ENCODE data around the gene MAP3K12. TPM values are rescaled to one million over a fixed set of nuclear protein-coding genes. Genes with fewer than 3 reads are reported as not detected.

The MAP3K12 gene
- total RNA-seq, 2 donors from 2014 or later: 3.2 to 3.8 TPM

GRCh38 chr12:53461059-53461458 is 38.2 kb downstream of the MAP3K12 start:
- intact Hi-C loops (cut with DNase I): no loop called here
- H3K4me3 ChIP-seq: no peak overlapping the region
- DNase-seq: no peak
- peaks cover 4% of the 10 kb centered on the region for H3K4me1 ChIP-seq
- no peaks in the 10 kb centered on the region for H3K9me3 ChIP-seq
- TF ChIP-seq CTCF (IDR thresholded peaks at IDR 0.05): no peak
- no peaks in the 10 kb centered on the region for H3K27me3 ChIP-seq
- H3K36me3 ChIP-seq: peaks cover 85% of the 10 kb centered on the region
- H3K27ac ChIP-seq: no peak overlapping the region
- H3K9ac ChIP-seq (ENCODE audit: low read depth in 2 of 2, low read length in 2 of 2): no peak overlapping the region

DNA sequence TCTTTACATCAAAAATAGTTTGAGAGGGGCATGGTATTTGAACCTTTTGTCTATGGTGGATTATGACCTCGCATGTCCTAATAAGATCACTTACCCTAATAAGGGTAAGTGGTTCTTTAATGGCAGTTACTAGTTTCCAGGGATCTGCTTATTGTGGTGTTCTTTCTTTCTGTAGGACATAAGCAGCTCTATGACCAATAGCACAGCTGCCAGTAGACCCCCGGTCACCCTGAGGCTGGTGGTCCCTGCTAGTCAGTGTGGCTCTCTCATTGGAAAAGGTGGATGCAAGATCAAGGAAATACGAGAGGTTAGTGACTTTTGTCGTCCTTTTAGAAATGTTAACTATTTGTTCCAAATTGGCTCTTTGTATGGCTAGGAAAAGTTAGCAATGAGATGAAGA is 40.2 kb downstream of the MAP3K12 start:
- Histone ChIP-seq H3K9ac (ENCODE audit: low read depth in 2 of 2, low read length in 2 of 2) (no peak overlapping the region), H3K27me3 (no peaks in the 10 kb centered on the region), H3K4me3 (no peak overlapping the region), H3K27ac (no peak overlapping the region), H3K36me3 (peaks cover 93% of the 10 kb centered on the region), H3K4me1 (peaks cover 4% of the 10 kb centered on the region), H3K9me3 (no peaks in the 10 kb centered on the region)
- intact Hi-C loops (cut with DNase I): loop anchor here (10.0 kb wide), 1 partner anchor 46 kb away; the partner anchor contains the start of genes NPFF and TARBP2
- no peak for DNase-seq
- no peak for TF ChIP-seq CTCF (IDR thresholded peaks at IDR 0.05)

- Histone ChIP-seq H3K27ac (no peak overlapping the region), H3K9me3 (no peaks in the 10 kb centered on the region), H3K9ac (ENCODE audit: low read depth in 2 of 2, low read length in 2 of 2) (no peak overlapping the region), H3K36me3 (peaks cover 73% of the 10 kb centered on the region), H3K27me3 (no peaks in the 10 kb centered on the region), H3K4me1 (no peaks in the 10 kb centered on the region), H3K4me3 (no peak overlapping the region)
- intact Hi-C loops (cut with DNase I): loop anchor here (10.0 kb wide), 1 partner anchor 48 kb away; the partner anchor contains the start of genes NPFF and TARBP2
- TF ChIP-seq CTCF (IDR thresholded peaks at IDR 0.05): no peak
- no peak for DNase-seq
Measured at GRCh38 chr12:53456654-53457366, 42.4 kb downstream of the MAP3K12 start.

DNA sequence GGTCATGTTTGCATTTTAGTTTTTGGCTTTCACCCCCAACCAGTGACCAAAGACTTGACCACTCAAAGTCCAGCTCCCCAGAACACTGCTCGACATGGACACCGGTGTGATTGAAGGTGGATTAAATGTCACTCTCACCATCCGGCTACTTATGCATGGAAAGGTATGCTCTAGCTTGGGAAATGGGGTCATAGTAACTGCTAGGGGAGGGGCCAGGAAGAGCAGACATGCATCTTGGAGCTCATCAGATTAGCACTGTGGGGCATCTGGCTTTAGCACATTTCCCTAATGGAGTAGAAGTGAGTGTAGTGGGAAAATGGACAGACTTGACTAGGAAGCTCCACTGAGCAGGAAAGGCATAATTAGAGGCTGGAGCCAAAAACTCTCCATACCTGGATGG is 44.6 kb downstream of the MAP3K12 start:
- intact Hi-C loops (cut with DNase I): loop anchor here (10.0 kb wide), 1 partner anchor 50 kb away; the partner anchor contains the start of genes NPFF and TARBP2
- no peaks in the 10 kb centered on the region for H3K9me3 ChIP-seq
- no peak overlapping the region for H3K27ac ChIP-seq
- H3K4me3 ChIP-seq: no peak overlapping the region
- H3K36me3 ChIP-seq: peaks cover 53% of the 10 kb centered on the region
- no peak for DNase-seq
- H3K9ac ChIP-seq (ENCODE audit: low read depth in 2 of 2, low read length in 2 of 2): no peak overlapping the region
- H3K27me3 ChIP-seq: no peaks in the 10 kb centered on the region
- no peak for TF ChIP-seq CTCF (IDR thresholded peaks at IDR 0.05)
- no peaks in the 10 kb centered on the region for H3K4me1 ChIP-seq

DNA sequence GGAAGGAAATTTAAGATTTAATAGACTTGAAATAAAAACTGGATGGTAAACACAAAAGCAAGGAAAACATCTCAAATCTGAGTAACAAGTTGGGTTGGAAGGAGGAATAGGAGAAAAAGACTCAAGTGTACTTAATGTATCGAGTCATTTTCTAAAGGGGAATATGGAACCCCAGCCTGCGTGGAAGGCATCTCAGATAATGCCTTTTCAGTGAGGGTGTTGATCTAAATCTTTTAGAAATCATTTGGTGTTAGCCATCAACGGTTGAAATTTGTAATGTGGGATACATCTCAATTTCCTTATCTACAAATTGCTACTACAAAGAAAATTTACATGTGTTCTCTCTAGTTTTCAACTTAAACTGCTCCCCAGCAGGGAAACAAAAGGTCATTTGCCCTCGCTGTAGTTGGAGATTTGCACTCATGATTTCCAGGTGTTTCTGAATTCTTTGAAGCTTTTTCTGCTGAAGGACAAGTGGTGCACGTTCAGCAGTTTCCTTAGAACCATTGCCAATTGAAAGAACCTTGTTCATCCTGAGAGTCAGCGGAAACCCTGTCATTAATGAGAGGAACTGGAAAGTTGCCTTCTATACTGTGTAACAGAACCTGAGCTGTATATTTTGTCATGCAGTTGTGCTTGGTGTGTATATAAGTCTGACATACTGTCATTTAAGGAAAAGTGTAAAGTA is 45.2 kb downstream of the MAP3K12 start:
- Histone ChIP-seq H3K27ac (no peak overlapping the region), H3K27me3 (no peaks in the 10 kb centered on the region), H3K36me3 (peaks cover 47% of the 10 kb centered on the region), H3K9me3 (no peaks in the 10 kb centered on the region), H3K9ac (ENCODE audit: low read depth in 2 of 2, low read length in 2 of 2) (no peak overlapping the region), H3K4me3 (no peak overlapping the region), H3K4me1 (no peaks in the 10 kb centered on the region)
- intact Hi-C loops (cut with DNase I): loop anchor here (10.0 kb wide), 1 partner anchor 51 kb away; the partner anchor contains the start of genes NPFF and TARBP2
- TF ChIP-seq CTCF (IDR thresholded peaks at IDR 0.05): no peak
- no peak for DNase-seq

Measured in colonic mucosa (tissue), 4 donors.